Measurements from ENCODE around the gene SEC14L3.
A peak's percentile ranks its signal among the peaks of the same experiment; 100 is the strongest.

SEC14L3 gene

DNA sequence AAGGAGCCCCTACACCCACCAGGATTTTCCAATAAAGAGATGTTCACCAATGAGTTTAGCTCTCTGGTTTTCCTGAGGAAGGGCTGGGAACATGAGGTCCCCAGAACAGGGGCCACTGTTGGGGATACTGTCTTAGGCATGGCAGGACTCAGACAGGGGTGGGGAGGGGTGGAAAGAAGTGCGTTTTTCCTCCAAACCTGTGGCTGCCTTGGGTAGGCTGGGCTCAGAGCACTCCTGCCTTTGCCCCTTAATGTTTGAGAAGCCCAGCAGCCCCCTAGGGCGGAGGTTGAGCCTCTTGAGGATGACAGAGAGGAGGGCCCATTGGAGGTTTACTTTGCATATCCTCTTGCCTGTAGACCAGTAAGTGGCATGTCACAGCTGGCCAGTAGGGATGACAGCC, 35.6 kb downstream of the SEC14L3 start:
- peak; percentile 25 for DNase-seq (ENCODE audit: low read depth)
- TF ChIP-seq CTCF (IDR thresholded peaks at IDR 0.05; ENCODE audit: insufficient read depth, low read depth, low read length, missing control alignments): no peak
- no peak overlapping the region for H3K4me3 ChIP-seq (ENCODE audit: low read length)

GRCh38 chr22:30435674-30436126, 36.1 kb downstream of the SEC14L3 start:
- no peak overlapping the region for H3K4me3 ChIP-seq (ENCODE audit: low read length)
- no peak for DNase-seq (ENCODE audit: low read depth)

GRCh38 chr22:30434843-30435242, 37.0 kb downstream of the SEC14L3 start:
- no peak for TF ChIP-seq CTCF (IDR thresholded peaks at IDR 0.05; ENCODE audit: insufficient read depth, low read depth, low read length, missing control alignments)
- no peak overlapping the region for H3K4me3 ChIP-seq (ENCODE audit: low read length)
- DNase-seq (ENCODE audit: low read depth): no peak

More at GRCh38 chr22:30435674-30436126, 36.1 kb downstream of the SEC14L3 start:
- no peak for TF ChIP-seq CTCF (IDR thresholded peaks at IDR 0.05; ENCODE audit: insufficient read depth, low read depth, low read length, missing control alignments)

DNA sequence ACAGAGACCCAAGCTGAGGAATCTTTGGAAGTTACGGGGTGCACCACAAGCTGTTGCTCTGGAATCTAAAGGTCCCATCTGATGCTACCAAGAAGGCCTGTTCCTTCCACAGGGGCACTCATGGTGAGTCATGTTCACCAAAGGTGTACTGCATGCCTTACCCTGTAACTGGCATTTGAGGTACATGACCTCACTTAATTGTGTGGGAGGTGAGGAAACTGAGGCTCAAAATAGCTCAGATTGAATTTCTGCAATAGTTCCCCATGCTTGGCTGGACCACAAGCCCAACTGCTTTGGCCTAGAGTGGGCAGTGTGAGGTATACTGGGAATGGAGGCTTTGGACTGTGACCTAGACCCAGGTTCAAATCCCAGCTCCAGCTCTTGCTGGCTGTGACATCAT, 38.0 kb downstream of the SEC14L3 start:
- no peak overlapping the region for H3K4me3 ChIP-seq (ENCODE audit: low read length)
- peak; percentile 34 for DNase-seq (ENCODE audit: low read depth)
- no peak for TF ChIP-seq CTCF (IDR thresholded peaks at IDR 0.05; ENCODE audit: insufficient read depth, low read depth, low read length, missing control alignments)

- no peak for DNase-seq (ENCODE audit: low read depth)
- H3K4me3 ChIP-seq (ENCODE audit: low read length): no peak overlapping the region
- TF ChIP-seq CTCF (IDR thresholded peaks at IDR 0.05; ENCODE audit: insufficient read depth, low read depth, low read length, missing control alignments): no peak
Observed at GRCh38 chr22:30433227-30433626, 38.6 kb downstream of the SEC14L3 start.

DNA sequence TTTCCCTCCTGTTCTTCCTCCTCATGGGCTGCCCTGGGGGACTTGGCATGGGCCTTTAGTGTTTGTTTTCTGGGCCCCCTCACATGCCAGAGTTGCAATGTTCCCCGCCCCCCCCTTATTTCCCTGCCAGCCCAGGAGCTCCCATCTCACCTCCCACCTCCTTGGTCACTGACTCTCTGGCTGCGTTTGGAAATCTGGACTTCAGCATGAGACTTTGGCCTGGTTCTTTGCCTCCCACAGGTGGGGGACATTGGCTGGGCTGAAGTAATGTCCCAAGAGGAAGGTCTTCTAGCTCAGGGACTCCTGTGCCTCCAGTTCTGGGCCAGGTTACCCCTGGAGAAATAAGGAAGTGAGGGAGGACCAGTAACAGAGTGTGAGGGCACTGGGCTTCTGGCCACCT, 39.3 kb downstream of the SEC14L3 start:
- DNase-seq (ENCODE audit: low read depth): no peak
- H3K4me3 ChIP-seq (ENCODE audit: low read length): no peak overlapping the region
- TF ChIP-seq CTCF (IDR thresholded peaks at IDR 0.05; ENCODE audit: insufficient read depth, low read depth, low read length, missing control alignments): no peak

GRCh38 chr22:30432096-30432495, 39.7 kb downstream of the SEC14L3 start:
- no peak overlapping the region for H3K4me3 ChIP-seq (ENCODE audit: low read length)
- no peak for DNase-seq (ENCODE audit: low read depth)
- no peak for TF ChIP-seq CTCF (IDR thresholded peaks at IDR 0.05; ENCODE audit: insufficient read depth, low read depth, low read length, missing control alignments)
